HG02759 (cell line): ENCODE measurements around the gene MISFA.
"Not testable (repeated sequence)": the region's sequence is repeated elsewhere in the genome, so short reads cannot be mapped to it uniquely, and the experiment has no call there.

Experiments used
- ATAC-seq: cut with Tn5 transposase; IDR thresholded peaks from one replicate; pipeline ENCODE4 v1.9.1; 2021; ENCODE audit warnings: mild to moderate bottlenecking, moderate library complexity; ENCODE audit not compliant: unreplicated experiment

Gene MISFA

GRCh38 chr11:18599739-18600230 is at the start of gene MISFA:
MISFA (plus strand) TSS chr11:18599789; CDS start chr11:18599929, 140 bp downstream.
- no peak for ATAC-seq

- no peak for ATAC-seq
Observed at GRCh38 chr11:18563090-18563730, 36.4 kb upstream of the MISFA start.

- no peak for ATAC-seq
Observed at GRCh38 chr11:18564149-18564548, 35.4 kb upstream of the MISFA start.

GRCh38 chr11:18566406-18566805 is 33.2 kb upstream of the MISFA start:
- no peak for ATAC-seq

- ATAC-seq: no peak
Observed at GRCh38 chr11:18567081-18567480, 32.5 kb upstream of the MISFA start.

GRCh38 chr11:18575361-18575760 is 24.2 kb upstream of the MISFA start:
- ATAC-seq: no peak

- peak; percentile 60 for ATAC-seq
Observed at GRCh38 chr11:18578975-18579598, 20.5 kb upstream of the MISFA start.

- no peak for ATAC-seq
Observed at GRCh38 chr11:18580113-18580766, 19.3 kb upstream of the MISFA start.

- ATAC-seq: no peak
Observed at GRCh38 chr11:18581825-18582224, 17.8 kb upstream of the MISFA start.

- ATAC-seq: peak; percentile 85
Observed at GRCh38 chr11:18588297-18589252, 11.0 kb upstream of the MISFA start, which contains the start of gene UEVLD. UEVLD (minus strand) TSS chr11:18588734; CDS start chr11:18588654, 80 bp downstream.

- ATAC-seq: no peak
Observed at GRCh38 chr11:18590571-18590970, 9.0 kb upstream of the MISFA start.

GRCh38 chr11:18594088-18594487 is 5.5 kb upstream of the MISFA start:
- ATAC-seq: not testable (repeated sequence)

- no peak for ATAC-seq
Observed at GRCh38 chr11:18594999-18595749, 4.4 kb upstream of the MISFA start.

GRCh38 chr11:18600915-18601569 is 1.5 kb downstream of the MISFA start:
- no peak for ATAC-seq

- no peak for ATAC-seq
Observed at GRCh38 chr11:18608376-18608775, 8.8 kb downstream of the MISFA start.

GRCh38 chr11:18611196-18611595 is 11.6 kb downstream of the MISFA start:
- no peak for ATAC-seq

GRCh38 chr11:18612394-18612793 is 12.8 kb downstream of the MISFA start:
- no peak for ATAC-seq

GRCh38 chr11:18614667-18615066 is 15.1 kb downstream of the MISFA start:
- ATAC-seq: no peak

GRCh38 chr11:18615628-18616392 is 16.2 kb downstream of the MISFA start:
- peak; percentile 93 for ATAC-seq
